GM20431 (cell line): ENCODE measurements around the gene TBPL2.
"Not testable (repeated sequence)": the region's sequence is repeated elsewhere in the genome, so short reads cannot be mapped to it uniquely, and the experiment has no call there.

Source experiments
- in situ Hi-C: fragments of 300-500 bp; cut with MseI, MboI; formaldehyde crosslinking; loops from one replicate; pipeline ENCODE4 v1.15.0; 2020; ENCODE audit warnings: low sequenced_read_pairs; ENCODE audit not compliant: unreplicated experiment

The TBPL2 gene

GRCh38 chr14:55440385-55440784, at the start of gene TBPL2:
Gene TBPL2 (minus strand): TSS chr14:55440616. CDS start chr14:55440449, 167 bp downstream.
- in situ Hi-C loops: no loop called here

- in situ Hi-C loops: no loop called here
Observed at GRCh38 chr14:55488204-55488603, 47.8 kb upstream of the TBPL2 start.

GRCh38 chr14:55482936-55483605, 42.7 kb upstream of the TBPL2 start:
- in situ Hi-C loops: no loop called here

- in situ Hi-C loops: no loop called here
Observed at GRCh38 chr14:55481769-55482168, 41.4 kb upstream of the TBPL2 start.

GRCh38 chr14:55477680-55478079, 37.3 kb upstream of the TBPL2 start:
- in situ Hi-C loops: no loop called here

GRCh38 chr14:55476448-55476847, 36.0 kb upstream of the TBPL2 start:
- in situ Hi-C loops: not testable (repeated sequence)

- in situ Hi-C loops: no loop called here
Observed at GRCh38 chr14:55473786-55474185, 33.4 kb upstream of the TBPL2 start.

GRCh38 chr14:55470025-55470424, 29.6 kb upstream of the TBPL2 start:
- in situ Hi-C loops: no loop called here

- in situ Hi-C loops: no loop called here
Observed at GRCh38 chr14:55467307-55467706, 26.9 kb upstream of the TBPL2 start.

GRCh38 chr14:55458800-55459515, 18.5 kb upstream of the TBPL2 start:
- in situ Hi-C loops: no loop called here

- in situ Hi-C loops: no loop called here
Observed at GRCh38 chr14:55457496-55457895, 17.1 kb upstream of the TBPL2 start.

GRCh38 chr14:55456411-55456810, 16.0 kb upstream of the TBPL2 start:
- in situ Hi-C loops: not testable (repeated sequence)

GRCh38 chr14:55454264-55455002, 14.0 kb upstream of the TBPL2 start:
- in situ Hi-C loops: no loop called here

GRCh38 chr14:55451950-55452349, 11.5 kb upstream of the TBPL2 start:
- in situ Hi-C loops: no loop called here

- in situ Hi-C loops: no loop called here
Observed at GRCh38 chr14:55451398-55451797, 11.0 kb upstream of the TBPL2 start.

- in situ Hi-C loops: no loop called here
Observed at GRCh38 chr14:55450987-55451386, 10.6 kb upstream of the TBPL2 start.

- in situ Hi-C loops: no loop called here
Observed at GRCh38 chr14:55450539-55450938, 10.1 kb upstream of the TBPL2 start.

- in situ Hi-C loops: no loop called here
Observed at GRCh38 chr14:55450124-55450523, 9.7 kb upstream of the TBPL2 start.

GRCh38 chr14:55449116-55449515, 8.7 kb upstream of the TBPL2 start:
- in situ Hi-C loops: no loop called here

- in situ Hi-C loops: no loop called here
Observed at GRCh38 chr14:55448141-55448614, 7.8 kb upstream of the TBPL2 start.

GRCh38 chr14:55446833-55447232, 6.4 kb upstream of the TBPL2 start:
- in situ Hi-C loops: no loop called here
